ENCODE data around the gene CLSTN2.

Gene CLSTN2

GRCh38 chr3:140323561-140323960 is 388.6 kb downstream of the CLSTN2 start:
- CTCF ChIA-PET: no interaction called here
- POLR2A ChIA-PET: no interaction called here
- TF ChIP-seq CTCF (IDR thresholded peaks at IDR 0.05; ENCODE audit: insufficient read depth, low read length, missing control alignments): no peak
- H3K4me3 ChIP-seq (ENCODE audit: low read depth, low read length): no peak overlapping the region
- no peak for DNase-seq (ENCODE audit: low read depth, low spot score)

- ChIA-PET POLR2A (no interaction called here), CTCF (no interaction called here)
- no peak for TF ChIP-seq CTCF (IDR thresholded peaks at IDR 0.05; ENCODE audit: insufficient read depth, low read length, missing control alignments)
- no peak for DNase-seq (ENCODE audit: low read depth, low spot score)
- H3K4me3 ChIP-seq (ENCODE audit: low read depth, low read length): no peak overlapping the region
Measured at GRCh38 chr3:140332131-140332530, 397.1 kb downstream of the CLSTN2 start.

GRCh38 chr3:140334132-140334929 is 399.3 kb downstream of the CLSTN2 start:
- POLR2A ChIA-PET: no interaction called here
- CTCF ChIA-PET: no interaction called here
- no peak for DNase-seq (ENCODE audit: low read depth, low spot score)
- TF ChIP-seq CTCF (IDR thresholded peaks at IDR 0.05; ENCODE audit: insufficient read depth, low read length, missing control alignments): no peak
- H3K4me3 ChIP-seq (ENCODE audit: low read depth, low read length): no peak overlapping the region

- CTCF ChIA-PET: no interaction called here
- no peak for DNase-seq (ENCODE audit: low read depth, low spot score)
- POLR2A ChIA-PET: no interaction called here
- TF ChIP-seq CTCF (IDR thresholded peaks at IDR 0.05; ENCODE audit: insufficient read depth, low read length, missing control alignments): no peak
- no peak overlapping the region for H3K4me3 ChIP-seq (ENCODE audit: low read depth, low read length)
Measured at GRCh38 chr3:140336465-140336864, 401.5 kb downstream of the CLSTN2 start.

GRCh38 chr3:140338916-140339315 is 403.9 kb downstream of the CLSTN2 start:
- CTCF ChIA-PET: no interaction called here
- no peak for TF ChIP-seq CTCF (IDR thresholded peaks at IDR 0.05; ENCODE audit: insufficient read depth, low read length, missing control alignments)
- H3K4me3 ChIP-seq (ENCODE audit: low read depth, low read length): no peak overlapping the region
- no peak for DNase-seq (ENCODE audit: low read depth, low spot score)
- POLR2A ChIA-PET: no interaction called here

- ChIA-PET POLR2A (no interaction called here), CTCF (no interaction called here)
- TF ChIP-seq CTCF (IDR thresholded peaks at IDR 0.05; ENCODE audit: insufficient read depth, low read length, missing control alignments): no peak
- no peak overlapping the region for H3K4me3 ChIP-seq (ENCODE audit: low read depth, low read length)
- no peak for DNase-seq (ENCODE audit: low read depth, low spot score)
Measured at GRCh38 chr3:140341203-140341602, 406.2 kb downstream of the CLSTN2 start.

Data from AG04449 (cell line).